Epithelial cell of esophagus (primary cell): ENCODE data around the gene HORMAD1.

Experiments used
- DNase-seq: peaks from one replicate; pipeline ENCODE4 v3.0.0; 2010; ENCODE audit warnings: low read depth
- H3K4me3 ChIP-seq: 2 replicates; pipeline ENCODE4 v1.5.1; 2011; ENCODE audit warnings: mild to moderate bottlenecking, low read length, control low read depth
- TF ChIP-seq, protein P1 (sequence below): IDR thresholded peaks from 2 replicates; pipeline ENCODE4 v1.5.1; 2011; ENCODE audit warnings: low read depth, mild to moderate bottlenecking, low read length, control low read depth, inconsistent platforms; ENCODE audit not compliant: insufficient read depth; ENCODE audit errors: missing control alignments

The HORMAD1 gene

DNA sequence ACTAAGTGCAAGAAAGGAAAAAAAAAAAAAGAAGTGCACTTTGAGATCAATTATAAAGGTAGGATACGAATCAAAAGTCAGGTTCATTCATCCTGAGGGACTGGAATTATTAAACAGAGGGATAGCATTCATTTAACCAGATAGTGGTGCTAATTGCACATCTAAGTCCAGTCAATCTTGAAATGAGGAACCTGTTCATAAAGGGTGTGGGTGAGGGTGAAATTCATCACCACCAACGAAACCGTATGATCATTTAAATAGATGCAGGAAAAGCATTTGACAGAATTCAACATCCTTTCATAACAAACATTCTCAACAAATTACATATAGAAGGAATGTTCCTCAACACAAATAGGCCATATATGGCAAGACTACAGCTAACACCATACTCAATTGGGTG lies 39.3 kb upstream of the HORMAD1 start:
- H3K4me3 ChIP-seq = no peak overlapping the region
- no peak for DNase-seq
- TF ChIP-seq, protein P1, sequence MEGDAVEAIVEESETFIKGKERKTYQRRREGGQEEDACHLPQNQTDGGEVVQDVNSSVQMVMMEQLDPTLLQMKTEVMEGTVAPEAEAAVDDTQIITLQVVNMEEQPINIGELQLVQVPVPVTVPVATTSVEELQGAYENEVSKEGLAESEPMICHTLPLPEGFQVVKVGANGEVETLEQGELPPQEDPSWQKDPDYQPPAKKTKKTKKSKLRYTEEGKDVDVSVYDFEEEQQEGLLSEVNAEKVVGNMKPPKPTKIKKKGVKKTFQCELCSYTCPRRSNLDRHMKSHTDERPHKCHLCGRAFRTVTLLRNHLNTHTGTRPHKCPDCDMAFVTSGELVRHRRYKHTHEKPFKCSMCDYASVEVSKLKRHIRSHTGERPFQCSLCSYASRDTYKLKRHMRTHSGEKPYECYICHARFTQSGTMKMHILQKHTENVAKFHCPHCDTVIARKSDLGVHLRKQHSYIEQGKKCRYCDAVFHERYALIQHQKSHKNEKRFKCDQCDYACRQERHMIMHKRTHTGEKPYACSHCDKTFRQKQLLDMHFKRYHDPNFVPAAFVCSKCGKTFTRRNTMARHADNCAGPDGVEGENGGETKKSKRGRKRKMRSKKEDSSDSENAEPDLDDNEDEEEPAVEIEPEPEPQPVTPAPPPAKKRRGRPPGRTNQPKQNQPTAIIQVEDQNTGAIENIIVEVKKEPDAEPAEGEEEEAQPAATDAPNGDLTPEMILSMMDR = no peak

DNA sequence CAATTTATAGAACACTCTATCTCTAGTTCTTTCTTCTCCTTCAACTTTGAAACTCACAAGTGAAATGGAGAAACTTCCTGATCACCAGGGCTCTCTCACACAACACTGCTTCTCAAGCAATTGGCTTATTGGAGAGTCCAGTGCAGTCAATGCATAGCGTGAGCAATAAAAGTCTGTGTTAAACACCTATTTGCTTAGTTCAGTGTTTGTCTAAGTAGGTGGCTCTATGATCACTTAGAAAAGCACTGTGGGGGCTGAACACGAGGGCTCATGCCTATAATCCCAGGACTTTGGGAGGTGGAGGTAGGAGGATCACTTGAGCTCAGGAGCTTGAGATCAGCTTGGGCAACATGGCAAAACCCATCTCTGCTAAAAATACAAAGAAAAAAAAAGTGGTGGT lies 32.7 kb upstream of the HORMAD1 start:
- no peak for DNase-seq

DNA sequence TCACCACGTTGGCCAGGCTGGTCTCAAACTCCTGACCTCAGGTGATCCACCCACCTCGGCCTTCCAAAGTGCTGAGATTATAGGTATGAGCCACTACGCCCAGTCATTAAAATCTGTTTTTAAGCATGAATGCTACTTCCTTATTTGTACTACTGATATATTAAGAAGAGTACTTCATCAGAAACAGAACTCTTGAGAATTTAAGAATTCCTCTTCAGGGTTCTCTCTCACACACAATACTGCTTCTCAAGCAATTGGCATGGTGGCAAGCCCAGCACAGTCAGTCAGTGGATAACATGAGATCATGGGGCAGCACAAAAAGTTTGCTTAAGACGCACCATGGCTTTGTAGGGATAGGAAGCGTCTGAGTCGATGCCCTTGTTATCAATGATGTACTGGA lies 30.7 kb upstream of the HORMAD1 start:
- DNase-seq = no peak
- TF ChIP-seq, protein P1 = no peak
- no peak overlapping the region for H3K4me3 ChIP-seq

More for the DNA sequence above, 32.7 kb upstream of the HORMAD1 start:
- TF ChIP-seq, protein P1 = no peak
- H3K4me3 ChIP-seq = no peak overlapping the region

DNA sequence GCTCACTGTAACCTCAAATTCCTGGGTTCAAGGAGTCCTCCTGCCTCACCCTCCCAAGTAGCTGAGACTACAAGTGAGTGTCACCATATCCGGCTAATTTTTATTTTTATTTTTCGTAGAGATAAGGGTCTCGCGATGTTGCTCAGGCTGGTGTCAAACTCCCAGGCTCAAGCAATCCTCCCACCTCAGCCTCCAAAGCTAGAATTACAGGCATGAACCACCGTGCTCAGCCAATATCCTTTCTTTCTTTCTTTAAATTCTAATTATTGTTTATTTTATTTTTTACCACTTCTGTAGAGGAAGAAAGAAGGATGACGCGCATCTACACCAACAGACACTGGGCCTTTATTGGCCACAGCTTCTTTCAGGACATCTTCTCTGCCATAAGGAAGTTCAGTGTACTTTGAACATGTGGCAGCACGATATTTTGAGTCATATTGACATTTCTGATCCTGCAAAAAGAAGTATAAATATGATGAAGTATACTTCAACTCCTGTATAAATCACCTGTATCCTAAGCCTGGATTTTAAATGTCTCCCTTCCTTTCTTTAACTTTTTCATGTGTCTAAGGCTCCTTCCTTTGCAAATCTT lies 29.1 kb upstream of the HORMAD1 start:
- no peak overlapping the region for H3K4me3 ChIP-seq
- DNase-seq = peak; percentile 75
- TF ChIP-seq, protein P1 = no peak

DNA sequence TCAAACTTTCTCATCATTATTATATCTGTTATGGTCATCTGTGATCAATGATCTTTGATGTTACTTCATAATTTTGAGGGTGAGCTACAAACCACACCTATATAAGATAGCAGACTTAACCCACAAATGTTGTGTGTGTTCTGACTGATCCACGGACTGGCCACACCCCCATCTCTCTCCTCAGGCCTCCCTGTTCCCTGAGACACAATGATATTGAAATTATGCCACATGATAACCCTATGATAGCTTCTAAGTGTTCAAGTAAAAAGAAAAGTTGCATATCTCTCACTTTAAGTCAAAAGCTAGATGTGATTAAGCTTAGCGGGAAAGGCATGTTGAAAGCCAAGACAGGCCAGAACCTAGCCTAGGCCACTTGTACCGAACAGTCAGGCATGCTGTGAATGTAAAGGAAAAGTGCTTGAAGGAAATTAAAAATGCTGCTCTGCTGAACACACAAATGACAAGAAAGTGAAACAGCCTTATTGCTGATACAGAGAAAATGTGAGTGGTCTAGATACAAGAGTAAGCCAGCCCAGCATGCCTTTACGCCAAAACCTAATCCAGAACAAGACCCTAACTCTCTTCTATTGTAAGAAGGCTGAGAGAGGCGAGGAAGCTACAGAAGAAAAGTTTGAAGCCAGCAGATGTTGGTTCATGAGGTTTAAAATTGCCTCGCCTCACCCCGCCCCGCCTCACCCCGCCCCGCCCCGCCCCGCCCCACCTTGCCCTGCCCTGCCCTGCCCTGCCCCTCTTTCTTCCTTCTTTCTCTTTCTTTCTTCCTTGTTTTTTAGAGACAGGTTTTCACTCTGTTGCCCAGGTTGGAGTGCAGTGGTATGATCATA lies 28.4 kb upstream of the HORMAD1 start:
- H3K4me3 ChIP-seq = no peak overlapping the region
- peak; percentile 48 for DNase-seq
- TF ChIP-seq, protein P1 = no peak

DNA sequence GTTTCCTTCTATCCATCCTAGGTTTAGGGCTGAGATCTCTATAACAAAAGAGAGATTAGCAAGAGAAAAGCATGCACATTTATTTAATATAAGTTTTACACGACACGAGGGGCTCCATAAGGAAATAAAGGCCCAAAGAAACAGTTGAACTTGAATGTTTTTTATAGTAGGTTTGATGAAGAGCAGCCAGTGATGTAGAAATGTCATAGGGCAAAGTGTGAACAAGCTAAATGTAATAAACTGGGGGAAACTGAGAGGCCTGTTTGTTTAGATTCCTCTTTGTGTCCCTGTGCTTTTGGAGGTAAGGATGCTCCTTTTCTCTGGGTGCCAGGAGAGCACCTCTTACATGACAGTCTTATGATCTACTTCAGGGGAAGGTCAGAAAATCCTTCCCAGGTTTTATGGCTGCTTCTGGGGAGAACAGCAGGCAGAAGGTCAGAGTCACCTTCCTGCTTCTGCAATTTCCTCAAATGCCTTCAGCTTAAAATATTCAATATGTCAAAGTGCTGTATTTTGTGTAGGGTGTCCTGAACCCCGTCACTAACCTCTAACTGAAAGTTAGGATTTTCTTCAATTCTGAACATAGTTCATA lies 9.5 kb upstream of the HORMAD1 start:
- H3K4me3 ChIP-seq = no peak overlapping the region
- TF ChIP-seq, protein P1 = no peak

More for the DNA sequence above, 9.5 kb upstream of the HORMAD1 start:
- no peak for DNase-seq
